GM21528 (cell line): Measurements from ENCODE around the gene KCNK3.

Experiments
- ATAC-seq: cut with Tn5 transposase; IDR thresholded peaks from one replicate; pipeline ENCODE4 v1.9.1; 2021; ENCODE audit warnings: mild to moderate bottlenecking, moderate library complexity; ENCODE audit not compliant: unreplicated experiment, low FRiP score

The KCNK3 gene

GRCh38 chr2:26709323-26710110, 17.0 kb downstream of the KCNK3 start:
- no peak for ATAC-seq

DNA sequence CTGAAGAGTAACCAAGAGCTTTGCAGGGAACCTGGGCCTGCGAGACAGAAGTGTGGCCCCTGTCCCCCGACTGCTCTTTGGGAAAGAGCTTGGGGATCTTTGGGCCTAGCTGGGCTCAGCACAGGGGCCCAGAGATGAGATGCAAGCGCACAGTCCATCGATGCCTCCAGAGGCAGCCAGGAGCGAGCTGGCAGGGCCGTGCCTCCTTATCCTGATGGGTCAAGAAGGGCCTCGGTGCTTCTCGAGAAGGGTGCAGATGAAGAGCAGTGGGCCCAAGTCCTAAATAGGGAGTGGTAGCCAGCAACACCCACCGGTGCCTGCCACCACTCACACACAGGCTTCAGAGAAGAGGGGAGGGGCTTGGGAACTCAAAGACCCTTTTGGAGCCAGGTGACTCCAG, 17.6 kb downstream of the KCNK3 start:
- ATAC-seq = no peak

GRCh38 chr2:26710743-26711456, 18.4 kb downstream of the KCNK3 start:
- no peak for ATAC-seq

GRCh38 chr2:26711457-26712161, 19.1 kb downstream of the KCNK3 start:
- ATAC-seq = no peak

DNA sequence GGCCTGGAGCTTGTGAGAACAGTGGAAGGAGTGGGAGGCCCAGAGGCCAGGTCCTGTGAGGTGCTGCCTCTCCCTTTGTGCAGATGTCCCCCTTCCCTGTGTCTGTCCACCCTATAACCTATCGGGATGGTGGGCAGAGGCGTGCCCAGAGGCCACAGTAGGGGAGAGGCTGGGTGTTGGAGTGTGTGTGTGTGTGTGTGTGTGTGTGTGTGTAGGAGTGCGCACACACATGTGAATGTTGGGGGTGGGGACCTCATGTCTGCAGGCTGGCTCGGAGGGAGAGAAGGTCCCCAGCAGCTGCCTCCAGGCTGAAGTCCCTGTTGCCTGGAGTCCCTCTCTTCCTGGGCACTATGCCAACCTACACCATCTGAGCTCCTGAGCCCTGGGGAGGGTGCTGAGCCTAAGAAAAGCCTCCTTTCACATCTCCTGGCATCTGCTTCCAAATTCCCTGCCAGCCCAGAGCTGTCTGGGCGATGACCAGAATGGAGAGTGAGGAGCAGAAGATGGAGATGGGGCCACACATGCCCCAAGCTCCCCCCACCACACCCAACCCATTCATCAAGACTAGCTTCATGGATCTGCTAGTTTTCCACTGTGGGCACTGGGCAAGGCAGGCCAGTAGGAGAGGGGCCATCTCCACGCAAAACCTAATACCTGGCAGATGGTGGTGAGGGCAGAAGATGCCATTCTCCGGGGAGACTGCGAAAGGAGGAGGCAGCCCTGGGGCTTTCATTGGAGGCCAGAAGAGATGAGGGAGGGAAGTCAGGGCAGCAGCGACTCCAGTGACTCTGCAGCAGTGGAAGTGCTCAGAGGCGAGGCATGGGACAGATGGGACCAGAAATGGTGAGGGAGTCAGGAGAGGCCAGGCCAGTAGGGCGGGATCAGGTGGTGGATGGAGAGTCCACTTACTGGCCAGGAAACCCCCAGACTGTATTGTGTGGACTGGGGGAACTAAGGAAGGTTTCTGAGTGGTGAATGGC, 20.3 kb downstream of the KCNK3 start:
- ATAC-seq = no peak

DNA sequence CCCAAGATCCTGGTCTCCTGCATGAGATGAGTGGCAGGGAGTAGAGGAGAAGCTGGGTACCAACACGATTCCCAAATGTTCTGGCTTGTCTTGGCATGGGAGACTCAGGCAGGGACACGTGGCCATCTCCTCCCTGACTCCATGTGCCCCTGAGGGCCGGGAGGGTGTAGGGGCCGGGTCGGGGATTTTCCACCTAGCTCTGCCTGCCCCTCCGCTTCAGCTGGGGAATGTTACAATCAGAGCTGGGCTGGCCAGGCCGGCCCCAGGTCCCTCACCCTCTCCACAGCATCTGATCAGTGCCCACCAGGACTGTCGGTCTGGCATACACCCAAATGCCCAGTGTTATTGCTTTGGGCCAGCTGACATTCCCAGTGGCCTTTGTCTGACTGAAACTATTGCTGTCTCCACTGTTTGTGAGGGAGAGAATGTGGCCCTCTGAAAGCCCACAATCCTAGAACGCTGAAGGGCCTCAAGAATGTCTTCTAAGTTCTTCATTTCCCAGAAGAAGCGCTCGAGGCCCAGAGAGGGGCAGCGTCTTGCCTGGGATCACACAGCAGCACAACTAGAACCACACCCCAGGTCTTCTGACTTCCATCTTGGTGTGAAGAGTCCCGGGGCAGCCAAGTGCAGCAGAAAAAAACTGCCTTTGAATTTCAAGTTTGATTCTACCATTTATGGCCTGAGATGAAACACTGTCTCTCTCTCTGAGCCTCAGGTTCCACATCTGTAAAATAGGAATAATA, 23.2 kb downstream of the KCNK3 start:
- ATAC-seq = no peak

DNA sequence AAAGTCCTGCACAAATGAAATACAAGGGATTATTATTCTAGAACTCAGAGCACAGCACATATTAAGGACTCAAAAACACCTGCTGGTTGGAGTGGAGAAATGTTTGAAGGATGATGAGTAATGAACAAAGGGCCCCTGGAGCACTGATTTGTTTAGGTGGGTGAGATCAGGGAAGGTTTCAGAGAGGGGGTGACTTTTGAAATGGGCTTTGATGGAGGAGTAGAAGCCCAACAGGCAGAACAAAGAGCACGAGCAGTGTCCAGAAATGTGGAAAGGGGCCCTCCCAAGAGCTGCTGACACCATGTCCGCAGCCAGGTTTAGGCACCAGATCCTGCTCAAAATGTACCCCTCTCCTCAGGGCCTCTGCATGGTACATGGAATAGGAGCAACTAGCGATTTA, 23.8 kb downstream of the KCNK3 start:
- no peak for ATAC-seq

- no peak for ATAC-seq
Measured at GRCh38 chr2:26716769-26717168, 24.2 kb downstream of the KCNK3 start.

- no peak for ATAC-seq
Measured at GRCh38 chr2:26717362-26717761, 24.8 kb downstream of the KCNK3 start.

- no peak for ATAC-seq
Measured at GRCh38 chr2:26718949-26719686, 26.6 kb downstream of the KCNK3 start.

- no peak for ATAC-seq
Measured at GRCh38 chr2:26720322-26721114, 28.0 kb downstream of the KCNK3 start.

DNA sequence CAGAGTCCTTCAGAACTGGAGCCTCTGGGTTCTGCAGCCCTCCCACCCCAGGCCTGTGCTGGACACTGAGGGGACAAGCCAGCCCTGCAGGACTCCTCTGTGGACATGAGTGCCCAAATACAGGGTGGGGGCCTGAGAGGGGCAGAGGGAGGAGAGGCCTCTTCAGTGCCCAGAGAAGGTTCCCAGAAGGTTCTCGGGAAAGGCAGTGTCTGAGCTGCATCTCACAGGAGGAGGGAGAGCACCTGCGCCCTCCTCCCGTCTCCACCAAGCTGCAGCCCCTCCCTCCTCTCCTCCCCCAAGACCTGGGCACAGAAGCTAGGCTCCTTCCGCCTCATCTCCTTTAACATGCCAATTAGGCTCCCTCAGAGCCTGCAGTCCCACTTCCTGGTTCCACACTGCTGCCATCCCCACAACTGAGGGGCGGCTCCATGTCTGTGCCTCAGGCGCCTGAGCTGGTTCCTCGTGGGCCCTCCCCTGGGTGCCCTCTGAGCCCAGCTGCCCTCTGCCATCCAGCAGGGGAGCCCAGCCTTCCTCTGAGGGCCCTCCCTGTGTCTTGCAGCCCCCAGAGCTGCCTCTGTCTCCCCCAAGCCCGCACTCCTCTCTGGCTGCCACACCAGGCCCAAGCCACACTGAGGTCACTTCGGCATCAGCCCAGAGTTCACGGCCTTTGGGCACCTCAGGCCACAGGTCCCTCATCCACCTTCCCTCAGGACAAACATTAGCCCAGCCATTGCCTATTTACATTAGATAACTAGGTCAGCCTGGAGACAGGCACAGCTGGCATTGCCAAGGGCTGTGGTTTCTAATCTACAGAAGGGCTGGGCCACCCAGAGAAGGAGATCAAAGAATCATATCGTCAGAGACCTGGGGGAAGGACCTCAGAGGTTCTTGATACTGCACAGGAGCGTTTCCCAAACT, 28.9 kb downstream of the KCNK3 start:
- no peak for ATAC-seq

- no peak for ATAC-seq
Measured at GRCh38 chr2:26722328-26722727, 29.8 kb downstream of the KCNK3 start.

DNA sequence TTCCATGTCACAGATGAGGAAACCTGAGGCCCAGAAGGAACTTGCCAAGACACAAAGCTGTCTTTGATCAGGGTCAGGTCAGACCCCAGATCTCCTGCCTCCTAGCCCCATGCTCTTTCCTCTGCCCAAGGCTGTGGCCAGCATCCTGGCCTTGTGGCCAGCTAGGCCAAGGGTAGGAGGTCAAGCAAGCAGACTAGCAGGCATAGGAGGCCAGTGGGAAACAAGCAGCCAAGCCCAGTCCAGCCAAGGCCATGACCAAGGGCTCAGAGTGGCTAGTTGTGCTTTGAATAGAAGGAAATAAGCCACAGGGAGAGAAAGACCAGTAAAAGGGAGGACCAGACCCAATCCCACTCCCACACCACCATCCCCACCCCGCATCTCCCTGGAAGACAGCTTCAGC, 30.4 kb downstream of the KCNK3 start:
- no peak for ATAC-seq

DNA sequence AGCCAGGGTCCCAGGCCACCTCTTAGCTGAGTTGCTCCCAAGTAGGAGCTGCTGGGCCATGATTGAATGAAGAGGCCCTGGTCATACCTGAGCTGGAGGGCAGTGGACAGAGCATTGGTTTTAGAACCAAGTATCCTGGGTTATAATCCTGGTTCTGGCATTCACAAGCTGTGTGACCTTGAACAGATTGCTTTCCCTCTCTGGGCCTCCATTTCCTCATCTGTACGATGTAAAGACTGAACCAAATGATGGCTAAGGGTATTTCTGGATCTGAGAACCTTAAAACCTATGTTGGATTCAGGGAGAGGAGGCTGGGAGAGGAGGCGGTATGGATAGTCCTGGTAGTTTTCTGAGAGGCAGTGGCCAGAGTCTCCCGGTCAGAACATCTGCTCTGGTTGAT, 31.0 kb downstream of the KCNK3 start:
- ATAC-seq = no peak

GRCh38 chr2:26723991-26724750, 31.6 kb downstream of the KCNK3 start:
- no peak for ATAC-seq
